Renal cortex interstitium (tissue), 11 donors: ENCODE results near the gene ADAM8. TPM values are rescaled to one million over a fixed set of nuclear protein-coding genes. Genes with fewer than 3 reads are reported as not detected.

Experiments used
- DNase-seq, 11 donors: peaks; one replicate each; pipeline ENCODE4 v3.0.0-alpha.2; 2013; ENCODE audit warnings: low read depth in 9 of 11, low spot score in 4 of 11; ENCODE audit errors: extremely low read depth in 1 of 11
- polyA plus RNA-seq, 3 donors: library from polyadenylated mRNA; unstranded; fragments of 120-200 nt; gene quantifications; one replicate each; pipeline ENCODE4 v1.2.1, GENCODE V29; 2013; ENCODE audit not compliant: insufficient read length in 3 of 3

Gene ADAM8
- polyA plus RNA-seq, 3 donors, result 2.3 to 3.3 (median 3.0) TPM

DNA sequence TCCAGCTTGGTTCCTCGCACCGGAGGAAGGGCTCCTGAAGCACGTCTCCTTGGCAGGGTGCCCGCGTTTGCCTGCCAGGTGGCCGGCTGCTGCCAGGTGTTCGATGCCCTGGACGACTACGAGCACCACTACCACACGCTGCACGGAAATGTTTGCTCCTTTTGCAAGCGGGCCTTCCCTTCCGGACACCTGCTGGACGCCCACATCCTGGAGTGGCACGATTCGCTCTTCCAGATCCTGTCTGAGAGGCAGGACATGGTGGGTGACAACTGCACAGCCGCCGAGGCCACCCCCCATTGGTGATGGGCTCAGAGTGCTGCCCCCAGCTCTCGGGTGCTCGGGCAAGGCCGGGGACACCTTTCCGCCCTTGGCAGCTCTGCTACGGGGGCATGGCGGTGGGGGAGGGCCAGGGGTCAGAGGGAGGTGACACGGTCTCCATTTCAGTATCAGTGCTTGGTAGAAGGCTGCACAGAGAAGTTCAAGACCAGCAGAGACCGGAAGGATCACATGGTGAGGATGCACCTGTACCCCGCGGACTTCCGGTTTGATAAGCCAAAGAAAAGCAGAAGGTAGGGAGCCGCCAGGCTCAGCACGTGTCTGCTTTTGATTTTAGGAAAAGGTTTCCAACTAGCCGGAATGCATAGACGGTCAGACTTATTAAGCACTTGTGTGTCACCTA is 33.2 kb upstream of the ADAM8 start:
- no peak for DNase-seq

DNA sequence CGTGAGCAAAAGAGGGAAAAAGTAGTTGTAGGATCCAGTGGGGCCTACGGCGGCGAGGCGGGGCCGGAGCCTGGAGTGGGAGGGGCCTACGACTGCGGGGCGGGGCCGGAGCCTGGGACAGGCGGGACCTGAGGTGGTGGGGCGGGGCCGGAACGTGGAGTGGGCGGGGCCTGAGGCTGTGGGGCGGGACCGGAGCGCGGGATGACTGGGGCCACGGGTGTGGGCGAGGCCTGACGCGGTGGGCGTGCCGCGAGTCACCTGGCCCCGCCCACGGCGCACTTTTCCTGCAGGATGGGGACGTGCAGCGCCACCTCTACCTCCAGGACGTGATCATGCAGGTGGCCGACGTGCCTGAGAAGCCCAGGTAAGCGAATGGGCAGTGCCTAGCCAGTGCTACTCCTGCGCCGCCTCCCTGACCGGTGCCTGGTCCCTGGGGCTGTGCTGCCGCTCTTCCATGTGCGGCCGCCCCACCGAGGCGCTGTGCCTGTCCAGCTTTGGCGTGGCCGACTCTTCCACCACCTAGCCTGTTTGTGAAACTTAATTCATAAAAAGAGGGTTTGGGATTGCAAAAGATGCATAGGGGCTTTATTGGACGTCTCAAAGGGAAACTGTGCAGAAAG is 32.5 kb upstream of the ADAM8 start:
- DNase-seq, result peak in 10 of 11 donors; percentile 61 to 82 (median 74)

DNA sequence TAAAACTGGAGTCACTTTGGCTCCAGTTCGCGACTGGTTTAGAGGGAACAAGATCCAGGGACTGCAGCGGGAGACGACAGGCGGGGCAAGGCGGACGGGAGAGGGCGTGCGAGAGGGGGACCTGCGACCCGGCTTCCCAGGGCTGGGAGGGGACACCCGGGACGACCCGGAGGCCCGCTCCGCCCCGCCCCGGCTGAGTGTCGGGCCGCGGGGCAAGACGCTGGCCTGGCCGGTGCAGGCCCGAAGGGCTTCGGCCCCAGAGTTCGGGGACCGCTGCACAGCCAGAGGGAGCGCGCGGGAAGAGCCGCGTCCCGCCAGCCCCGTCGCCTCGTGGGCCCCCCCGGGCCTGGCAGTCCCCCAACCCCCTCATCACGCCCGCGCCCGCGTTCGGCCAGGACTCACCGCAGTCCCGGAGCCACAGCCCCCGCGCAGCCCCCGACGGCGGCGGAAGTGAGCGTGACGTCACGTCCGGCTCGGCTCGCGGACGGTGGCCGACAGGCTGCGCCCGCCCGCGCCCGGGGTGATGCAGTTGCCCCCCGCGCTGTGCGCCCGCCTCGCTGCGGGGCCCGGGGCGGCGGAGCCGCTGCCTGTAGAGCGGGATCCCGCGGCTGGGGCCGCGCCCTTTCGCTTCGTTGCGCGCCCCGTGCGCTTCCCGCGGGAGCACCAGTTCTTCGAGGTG is 31.9 kb upstream of the ADAM8 start, which contains the start of the genes TUBGCP2 and ZNF511:
TSS of gene TUBGCP2 (minus strand) at position 452 of the 679 bp plus-strand sequence. CDS start 5,931 bp downstream, outside the sequence.
TSS of gene ZNF511 (plus strand) at position 494 of the 679 bp plus-strand sequence. CDS start at position 524, 30 bp downstream.
- peak in 9 of 11 donors; percentile 66 to 82 (median 78) for DNase-seq

DNA sequence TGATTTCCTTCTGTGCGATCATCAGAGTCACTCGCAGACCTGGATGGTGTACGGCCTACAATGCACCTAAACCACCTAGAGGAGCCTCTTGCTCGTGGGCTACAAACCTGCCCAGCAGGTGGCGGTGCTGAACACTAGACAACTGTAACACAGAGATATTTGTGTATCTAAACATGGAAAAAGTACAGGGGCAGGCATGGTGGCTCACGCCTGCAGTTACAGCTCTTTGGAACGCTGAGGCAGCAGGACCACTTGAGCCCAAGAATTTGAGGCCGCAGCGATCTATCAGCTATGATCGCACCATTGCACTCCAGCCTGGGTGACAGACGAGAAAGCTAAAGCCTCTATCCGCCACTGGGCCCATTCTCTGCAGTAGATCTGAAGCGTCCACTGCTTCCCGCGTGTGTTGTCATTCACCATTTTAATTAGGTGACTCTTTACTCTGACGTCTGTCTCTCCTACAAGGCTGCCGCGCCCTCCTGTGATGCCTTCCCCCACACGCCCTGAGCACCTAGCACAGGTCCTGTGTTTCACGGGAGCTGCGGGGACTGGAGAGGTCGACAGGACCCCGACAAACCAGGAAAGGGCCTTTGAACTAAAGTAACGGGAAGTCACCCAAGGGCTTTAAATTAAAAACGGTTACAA is 31.2 kb upstream of the ADAM8 start:
- peak in 8 of 11 donors; percentile 66 to 84 (median 74) for DNase-seq

DNA sequence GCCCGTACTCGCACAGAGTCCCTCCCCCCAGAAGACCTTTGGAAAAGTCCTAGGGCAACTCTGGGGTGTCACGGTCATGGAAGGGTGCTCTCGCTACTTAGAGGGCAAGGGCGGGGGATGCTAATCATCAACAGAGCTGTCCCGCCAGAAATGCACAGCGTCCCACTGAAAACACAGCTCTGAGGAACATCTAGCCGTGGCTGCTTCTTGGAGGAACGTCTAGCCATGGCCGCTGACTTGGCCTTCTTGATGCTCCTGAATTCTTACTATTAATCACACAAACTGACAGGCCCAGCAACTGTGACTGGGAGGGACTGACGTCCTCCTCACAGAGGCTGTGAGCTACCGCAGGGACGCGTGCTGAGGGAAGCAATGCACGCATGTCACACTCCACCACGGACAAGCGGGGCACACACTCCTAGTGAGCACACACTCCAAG is 30.3 kb upstream of the ADAM8 start:
- no peak for DNase-seq

DNA sequence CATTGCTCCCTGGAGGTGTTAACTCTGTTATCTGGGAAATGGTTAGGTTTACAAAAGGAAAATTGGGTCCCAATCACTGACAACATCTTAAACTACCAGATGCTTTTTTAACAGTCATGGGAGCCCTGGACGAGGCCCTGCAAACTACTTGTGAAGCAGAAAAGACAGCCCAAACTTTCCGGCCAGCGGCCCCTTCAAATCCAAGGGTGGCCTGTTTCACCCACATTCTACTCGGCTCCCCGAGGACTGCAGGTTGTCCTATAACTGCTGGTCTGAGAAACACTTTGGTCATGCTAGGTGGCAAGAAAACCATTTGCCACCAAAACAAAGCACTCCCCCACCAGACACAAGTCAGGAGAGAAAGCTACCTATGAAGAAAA is 29.4 kb upstream of the ADAM8 start:
- no peak for DNase-seq

DNA sequence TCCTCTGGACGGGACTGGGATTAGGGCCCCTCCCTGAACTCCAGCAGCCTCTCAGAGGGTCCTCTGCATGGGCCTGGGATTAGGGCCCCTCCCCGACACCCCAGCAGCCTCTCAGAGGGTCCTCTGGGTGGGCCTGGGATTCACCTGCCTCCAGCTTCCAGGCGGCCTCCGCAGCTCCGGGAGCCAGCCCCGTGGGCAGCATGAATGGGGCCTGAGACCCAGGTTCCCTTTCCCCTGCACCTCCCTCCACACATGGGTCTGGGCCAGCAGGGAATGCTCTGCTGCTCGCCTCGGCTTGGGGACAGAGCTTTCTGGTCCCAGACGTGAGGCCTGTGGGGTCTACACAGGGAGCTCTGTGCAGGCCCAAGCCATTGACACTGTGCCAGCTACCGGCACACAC is 26.5 kb upstream of the ADAM8 start:
- no peak for DNase-seq

DNA sequence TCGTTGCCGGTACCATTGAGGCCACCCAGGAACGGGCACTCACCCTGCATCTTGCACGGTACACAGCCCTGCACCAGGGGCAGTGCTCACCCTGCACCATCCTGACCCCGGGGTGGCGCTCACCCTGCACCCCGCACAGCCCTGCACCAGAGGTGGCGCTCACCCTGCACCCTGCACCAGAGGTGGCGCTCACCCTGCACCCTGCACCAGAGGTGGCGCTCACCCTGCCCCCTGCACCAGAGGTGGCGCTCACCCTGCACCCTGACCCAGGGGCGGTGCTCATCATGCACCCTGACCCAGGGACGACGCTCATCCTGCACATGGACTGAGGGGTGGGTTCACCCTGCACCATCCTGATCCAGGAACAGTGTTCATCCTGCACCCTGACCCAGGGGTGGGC is 25.6 kb upstream of the ADAM8 start:
- no peak for DNase-seq

DNA sequence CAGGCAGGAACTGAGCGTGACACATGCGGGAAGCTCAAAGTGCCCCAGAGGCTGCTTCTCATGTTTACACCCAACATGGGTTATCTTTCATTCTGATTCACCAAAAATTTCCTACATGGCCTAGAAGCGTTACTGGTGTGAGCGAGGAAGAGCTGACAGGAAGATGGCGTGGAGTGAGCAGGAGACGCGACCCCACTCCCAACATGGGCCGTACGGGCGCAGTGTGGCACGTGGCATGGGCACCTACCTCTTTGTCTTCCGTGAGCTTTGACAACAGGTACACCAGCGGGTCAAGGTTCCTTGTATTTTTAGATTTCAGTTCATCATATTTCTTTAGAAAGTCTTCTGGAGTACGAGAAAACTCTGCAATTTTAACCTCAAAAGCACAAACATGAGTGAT is 23.1 kb upstream of the ADAM8 start:
- DNase-seq, result no peak

DNA sequence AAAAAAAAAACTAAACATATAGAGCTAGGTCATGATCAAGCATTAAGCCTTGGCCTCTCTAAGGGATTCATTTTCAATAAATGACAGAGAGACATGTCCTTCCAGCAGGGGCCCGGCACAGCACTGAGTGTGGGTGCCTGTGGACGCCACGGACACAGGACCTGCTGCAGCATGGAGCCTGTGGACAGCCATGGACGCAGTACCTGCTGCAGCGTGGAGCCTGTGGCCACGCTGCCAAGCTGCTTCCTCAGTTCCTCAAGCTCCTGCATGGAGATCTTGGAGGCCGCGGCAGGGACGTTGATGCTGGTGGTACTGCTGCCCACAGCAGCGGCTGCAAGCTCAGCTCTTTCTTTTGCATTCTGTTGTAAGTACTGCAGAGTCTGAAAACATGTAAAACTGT is 22.6 kb upstream of the ADAM8 start:
- DNase-seq, result no peak

DNA sequence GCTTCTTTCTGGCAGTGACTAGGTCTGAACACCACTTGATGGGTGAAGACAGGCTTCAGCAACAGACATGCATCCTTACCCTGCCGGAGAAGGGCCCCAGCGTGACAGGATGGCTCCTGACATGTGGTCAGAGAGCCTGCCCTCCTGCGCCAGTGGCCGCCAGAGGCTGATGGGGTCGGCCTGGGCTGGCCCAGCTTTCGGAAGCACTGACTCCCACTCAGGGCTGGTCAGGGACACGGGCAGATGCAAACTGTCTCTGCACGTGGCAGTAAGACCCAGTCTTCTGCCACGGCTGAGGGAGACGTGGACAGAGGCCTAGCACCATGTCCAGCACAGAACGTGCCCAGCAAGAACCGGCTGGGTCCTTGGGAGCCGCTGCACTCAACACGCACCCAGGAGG is 21.8 kb upstream of the ADAM8 start:
- DNase-seq, result no peak

DNA sequence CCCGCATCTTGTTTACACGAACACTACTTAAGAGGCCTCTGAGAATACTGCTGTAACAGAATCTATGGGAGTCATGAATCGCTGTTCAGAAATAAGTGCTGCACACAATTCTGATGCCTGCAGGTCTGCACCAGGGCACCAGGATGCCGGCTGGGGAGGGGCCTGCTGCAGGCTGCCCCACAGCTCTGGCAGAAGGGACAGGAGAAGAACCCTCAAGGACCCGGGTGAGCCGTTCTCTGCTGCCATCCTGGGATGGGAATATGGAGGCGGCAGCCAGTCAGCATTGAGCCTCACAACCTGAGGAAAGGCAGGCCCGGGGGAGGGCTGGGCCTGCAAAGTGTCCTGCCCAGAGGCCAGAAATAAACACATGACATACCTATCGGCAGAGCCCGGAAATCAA is 20.8 kb upstream of the ADAM8 start:
- no peak for DNase-seq

DNA sequence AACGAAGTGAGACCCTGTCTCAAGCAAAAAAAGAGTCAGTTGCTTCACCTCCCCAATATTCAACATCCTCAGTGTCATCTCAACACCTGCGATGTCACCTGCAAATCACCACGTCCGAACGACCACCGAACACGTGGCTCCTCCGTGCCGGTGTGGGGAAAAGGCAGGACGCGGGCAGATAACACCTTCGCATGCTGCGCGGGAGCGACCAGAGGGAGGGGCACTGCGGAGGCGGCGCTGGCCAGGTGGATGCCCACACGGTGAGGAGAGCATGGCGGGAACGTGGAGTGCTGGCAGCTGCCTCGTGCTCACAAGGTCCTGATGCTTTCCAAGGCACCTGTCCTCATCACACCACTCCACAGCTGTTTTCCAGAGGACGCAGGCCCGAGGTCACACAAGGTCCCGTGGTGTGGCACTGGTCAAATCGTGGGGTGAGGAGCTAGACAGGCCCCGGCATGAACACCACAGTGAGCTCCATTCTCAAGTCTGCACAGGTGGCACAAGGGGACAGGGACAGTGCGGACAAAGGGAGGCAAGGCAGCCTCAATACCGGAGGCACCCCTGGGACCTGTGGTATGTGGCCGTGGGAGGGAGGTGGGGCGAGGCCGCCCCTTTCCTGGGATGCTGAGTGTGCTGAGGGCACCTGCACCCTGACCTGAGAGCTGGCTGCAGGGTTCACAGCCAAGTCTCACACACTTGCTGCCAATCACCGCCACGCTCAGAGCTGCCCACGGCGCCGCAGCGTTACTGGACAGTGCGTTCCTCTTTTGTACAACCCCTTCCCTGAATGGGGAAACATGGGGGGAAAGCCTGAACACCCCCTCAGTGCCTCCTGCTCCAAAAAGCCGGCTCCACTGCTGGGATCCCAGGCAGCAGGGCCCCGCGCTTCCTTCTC is 19.0 kb upstream of the ADAM8 start:
- no peak for DNase-seq

DNA sequence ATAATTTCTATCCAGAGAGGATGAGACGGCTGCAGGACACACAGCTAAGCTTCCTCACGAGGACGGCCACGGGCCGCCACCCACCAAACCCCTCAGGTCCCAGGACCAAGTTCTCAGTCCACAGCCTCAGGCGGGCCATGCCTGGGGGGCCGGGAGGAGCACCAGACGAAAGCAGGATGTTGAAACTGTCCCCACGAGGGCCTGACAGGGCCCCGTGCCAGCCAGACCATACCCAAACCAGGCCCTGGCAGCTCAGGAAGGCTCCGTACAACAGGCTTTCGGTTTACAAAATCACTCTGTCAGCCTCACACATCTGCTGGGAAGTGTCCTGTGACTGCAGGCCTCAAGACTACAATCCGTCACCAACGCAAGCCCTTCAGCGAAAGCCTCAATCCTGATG is 17.5 kb upstream of the ADAM8 start:
- no peak for DNase-seq

DNA sequence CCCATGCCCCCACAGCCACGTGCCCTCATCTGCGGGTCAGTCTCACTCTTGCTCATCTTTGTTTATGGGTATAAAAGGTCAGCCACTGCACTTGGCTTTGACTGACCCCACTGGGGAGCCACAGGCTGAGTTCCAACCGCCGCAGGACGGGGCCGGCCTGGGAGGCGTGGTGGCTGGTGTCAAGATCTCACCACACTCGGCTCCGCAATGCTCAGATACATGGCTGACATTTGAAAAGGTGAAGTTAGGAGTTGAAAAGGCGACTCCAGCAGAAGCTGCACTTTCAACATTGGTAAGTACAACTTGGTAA is 17.1 kb upstream of the ADAM8 start:
- DNase-seq, result no peak

DNA sequence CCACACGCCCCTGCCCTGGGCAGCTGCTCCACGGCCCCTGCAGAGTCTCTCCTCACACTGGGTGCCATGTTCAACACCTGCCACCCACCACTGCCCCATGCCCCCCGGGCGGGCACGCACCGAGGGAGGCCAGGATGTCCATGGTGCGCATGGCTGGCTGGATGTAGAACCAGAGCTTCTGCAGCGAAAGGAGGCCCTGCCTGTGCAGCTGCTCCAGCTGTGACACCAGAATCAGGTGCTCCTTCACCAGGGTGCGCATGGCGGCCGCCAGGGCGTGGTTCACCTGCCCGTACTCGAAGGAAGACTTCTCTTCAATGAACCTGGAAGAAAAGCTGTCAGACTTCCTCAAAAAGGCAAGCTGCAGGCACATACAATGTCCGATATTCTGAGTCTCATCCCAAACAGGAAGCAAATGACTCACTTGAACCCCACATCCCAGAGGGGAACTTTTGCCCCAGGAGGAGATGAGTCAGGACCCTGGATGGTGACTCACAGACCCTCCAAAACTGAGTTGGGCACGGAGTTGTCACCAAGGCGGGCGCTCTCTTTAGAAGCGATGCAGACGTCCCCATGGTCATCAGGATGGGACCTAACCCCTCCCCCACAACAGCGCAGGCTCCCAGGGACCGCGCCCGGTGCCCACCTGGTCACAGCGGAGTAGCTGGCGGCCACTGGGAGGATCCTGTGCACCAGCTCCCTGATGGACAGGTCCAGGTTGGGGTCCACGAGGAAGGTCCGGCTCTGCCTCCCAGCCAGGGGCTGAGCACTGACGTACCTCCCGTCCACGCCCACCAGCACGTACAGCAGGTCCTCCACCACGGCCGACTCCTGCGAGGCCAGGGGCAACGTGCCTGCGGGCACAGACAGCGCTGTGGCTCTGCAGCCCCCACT is 16.5 kb upstream of the ADAM8 start:
- DNase-seq, result no peak

DNA sequence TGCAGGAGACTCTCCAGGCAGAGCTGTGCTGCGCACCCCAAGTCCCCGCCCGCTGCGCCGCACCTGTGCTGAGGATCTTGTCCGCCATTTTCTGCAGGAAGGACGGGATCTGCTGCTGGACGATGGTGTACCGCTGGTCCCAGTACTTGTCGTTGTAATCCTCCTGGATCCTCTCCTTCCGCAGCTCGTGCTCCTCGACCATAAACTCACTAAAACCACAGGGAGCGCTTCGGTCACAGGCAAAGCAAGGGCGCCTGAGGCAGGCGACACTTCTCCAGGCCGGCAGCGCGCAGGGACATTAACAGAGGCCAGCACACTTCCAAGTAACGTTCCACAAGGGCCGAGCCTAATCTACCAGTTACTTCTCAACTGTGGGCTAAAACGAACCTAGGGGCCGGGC is 13.1 kb upstream of the ADAM8 start:
- DNase-seq, result no peak
